ENCODE measurements around the gene CNTNAP2. TPM values are rescaled to one million over a fixed set of nuclear protein-coding genes. Genes with fewer than 3 reads are reported as not detected.

CNTNAP2 gene
- total and polyA plus RNA-seq, 4 donors: 0.14 to 2.3 (median 1.1) TPM

DNA sequence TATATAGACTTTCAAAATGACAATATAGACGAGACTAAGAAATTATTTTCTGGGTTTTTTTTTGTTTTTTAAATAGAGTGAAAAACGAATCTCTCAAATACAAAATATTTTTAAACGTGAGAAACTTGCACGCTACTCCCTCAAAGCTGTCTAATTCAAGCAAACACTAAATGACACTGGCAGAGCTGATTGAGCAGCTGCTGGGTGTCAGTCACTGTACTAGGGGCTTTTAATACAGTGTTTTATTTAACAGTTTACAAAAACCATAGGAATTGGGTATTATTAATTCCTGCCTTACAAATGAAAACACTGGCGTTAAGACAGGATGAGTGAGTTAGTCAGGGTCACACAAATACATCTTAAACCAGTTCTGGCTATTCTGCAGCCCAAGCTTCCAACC is 1264.3 kb downstream of the CNTNAP2 start:
- no peak for DNase-seq (ENCODE audit: low spot score)
- H3K4me3 ChIP-seq (ENCODE audit: low read depth in 1 of 3, low read length in 3 of 3): no peak overlapping the region
- H3K27ac ChIP-seq (ENCODE audit: low read depth in 1 of 2, low read length in 2 of 2): no peak overlapping the region
- no peaks in the 10 kb centered on the region for H3K9me3 ChIP-seq (ENCODE audit: control insufficient read depth in 4 of 4, low read length in 3 of 4)
- H3K9ac ChIP-seq (ENCODE audit: low read depth in 1 of 2, low read length in 2 of 2): no peak overlapping the region
- H3K36me3 ChIP-seq (ENCODE audit: control insufficient read depth in 4 of 4, insufficient read depth in 3 of 4, low read depth in 1 of 4, low read length in 3 of 4): no peaks in the 10 kb centered on the region
- no peaks in the 10 kb centered on the region for H3K4me1 ChIP-seq (ENCODE audit: control insufficient read depth in 4 of 4, insufficient read depth in 4 of 4, low read length in 3 of 4)
- TF ChIP-seq JUND (IDR thresholded peaks at IDR 0.05) (no peak), RAD21 (IDR thresholded peaks at IDR 0.05) (no peak), YY1 (IDR thresholded peaks at IDR 0.05) (no peak), GABPA (IDR thresholded peaks at IDR 0.05 in 1 of 2, conservative IDR thresholded peaks at IDR 0.05 in 1 of 2) (no peak), NR2F2 (IDR thresholded peaks at IDR 0.05) (no peak), FOXA1 (IDR thresholded peaks at IDR 0.05) (no peak), FOXA2 (IDR thresholded peaks at IDR 0.05) (no peak), RXRA (IDR thresholded peaks at IDR 0.05) (no peak), TAF1 (conservative IDR thresholded peaks at IDR 0.05) (no peak), HNF4A (conservative IDR thresholded peaks at IDR 0.05) (no peak), HNF4G (IDR thresholded peaks at IDR 0.05) (no peak), EGR1 (IDR thresholded peaks at IDR 0.05; ENCODE audit: low read depth in 2 of 2) (no peak)
- TF ChIP-seq, protein P1, sequence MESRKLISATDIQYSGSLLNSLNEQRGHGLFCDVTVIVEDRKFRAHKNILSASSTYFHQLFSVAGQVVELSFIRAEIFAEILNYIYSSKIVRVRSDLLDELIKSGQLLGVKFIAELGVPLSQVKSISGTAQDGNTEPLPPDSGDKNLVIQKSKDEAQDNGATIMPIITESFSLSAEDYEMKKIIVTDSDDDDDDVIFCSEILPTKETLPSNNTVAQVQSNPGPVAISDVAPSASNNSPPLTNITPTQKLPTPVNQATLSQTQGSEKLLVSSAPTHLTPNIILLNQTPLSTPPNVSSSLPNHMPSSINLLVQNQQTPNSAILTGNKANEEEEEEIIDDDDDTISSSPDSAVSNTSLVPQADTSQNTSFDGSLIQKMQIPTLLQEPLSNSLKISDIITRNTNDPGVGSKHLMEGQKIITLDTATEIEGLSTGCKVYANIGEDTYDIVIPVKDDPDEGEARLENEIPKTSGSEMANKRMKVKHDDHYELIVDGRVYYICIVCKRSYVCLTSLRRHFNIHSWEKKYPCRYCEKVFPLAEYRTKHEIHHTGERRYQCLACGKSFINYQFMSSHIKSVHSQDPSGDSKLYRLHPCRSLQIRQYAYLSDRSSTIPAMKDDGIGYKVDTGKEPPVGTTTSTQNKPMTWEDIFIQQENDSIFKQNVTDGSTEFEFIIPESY (IDR thresholded peaks at IDR 0.05): no peak
- TF ChIP-seq, protein P2, sequence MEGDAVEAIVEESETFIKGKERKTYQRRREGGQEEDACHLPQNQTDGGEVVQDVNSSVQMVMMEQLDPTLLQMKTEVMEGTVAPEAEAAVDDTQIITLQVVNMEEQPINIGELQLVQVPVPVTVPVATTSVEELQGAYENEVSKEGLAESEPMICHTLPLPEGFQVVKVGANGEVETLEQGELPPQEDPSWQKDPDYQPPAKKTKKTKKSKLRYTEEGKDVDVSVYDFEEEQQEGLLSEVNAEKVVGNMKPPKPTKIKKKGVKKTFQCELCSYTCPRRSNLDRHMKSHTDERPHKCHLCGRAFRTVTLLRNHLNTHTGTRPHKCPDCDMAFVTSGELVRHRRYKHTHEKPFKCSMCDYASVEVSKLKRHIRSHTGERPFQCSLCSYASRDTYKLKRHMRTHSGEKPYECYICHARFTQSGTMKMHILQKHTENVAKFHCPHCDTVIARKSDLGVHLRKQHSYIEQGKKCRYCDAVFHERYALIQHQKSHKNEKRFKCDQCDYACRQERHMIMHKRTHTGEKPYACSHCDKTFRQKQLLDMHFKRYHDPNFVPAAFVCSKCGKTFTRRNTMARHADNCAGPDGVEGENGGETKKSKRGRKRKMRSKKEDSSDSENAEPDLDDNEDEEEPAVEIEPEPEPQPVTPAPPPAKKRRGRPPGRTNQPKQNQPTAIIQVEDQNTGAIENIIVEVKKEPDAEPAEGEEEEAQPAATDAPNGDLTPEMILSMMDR (IDR thresholded peaks at IDR 0.05; ENCODE audit: low read depth, low read length, missing input control): no peak
- TF ChIP-seq, protein P3, sequence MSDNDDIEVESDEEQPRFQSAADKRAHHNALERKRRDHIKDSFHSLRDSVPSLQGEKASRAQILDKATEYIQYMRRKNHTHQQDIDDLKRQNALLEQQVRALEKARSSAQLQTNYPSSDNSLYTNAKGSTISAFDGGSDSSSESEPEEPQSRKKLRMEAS (IDR thresholded peaks at IDR 0.05): no peak
- TF ChIP-seq, protein P4, sequence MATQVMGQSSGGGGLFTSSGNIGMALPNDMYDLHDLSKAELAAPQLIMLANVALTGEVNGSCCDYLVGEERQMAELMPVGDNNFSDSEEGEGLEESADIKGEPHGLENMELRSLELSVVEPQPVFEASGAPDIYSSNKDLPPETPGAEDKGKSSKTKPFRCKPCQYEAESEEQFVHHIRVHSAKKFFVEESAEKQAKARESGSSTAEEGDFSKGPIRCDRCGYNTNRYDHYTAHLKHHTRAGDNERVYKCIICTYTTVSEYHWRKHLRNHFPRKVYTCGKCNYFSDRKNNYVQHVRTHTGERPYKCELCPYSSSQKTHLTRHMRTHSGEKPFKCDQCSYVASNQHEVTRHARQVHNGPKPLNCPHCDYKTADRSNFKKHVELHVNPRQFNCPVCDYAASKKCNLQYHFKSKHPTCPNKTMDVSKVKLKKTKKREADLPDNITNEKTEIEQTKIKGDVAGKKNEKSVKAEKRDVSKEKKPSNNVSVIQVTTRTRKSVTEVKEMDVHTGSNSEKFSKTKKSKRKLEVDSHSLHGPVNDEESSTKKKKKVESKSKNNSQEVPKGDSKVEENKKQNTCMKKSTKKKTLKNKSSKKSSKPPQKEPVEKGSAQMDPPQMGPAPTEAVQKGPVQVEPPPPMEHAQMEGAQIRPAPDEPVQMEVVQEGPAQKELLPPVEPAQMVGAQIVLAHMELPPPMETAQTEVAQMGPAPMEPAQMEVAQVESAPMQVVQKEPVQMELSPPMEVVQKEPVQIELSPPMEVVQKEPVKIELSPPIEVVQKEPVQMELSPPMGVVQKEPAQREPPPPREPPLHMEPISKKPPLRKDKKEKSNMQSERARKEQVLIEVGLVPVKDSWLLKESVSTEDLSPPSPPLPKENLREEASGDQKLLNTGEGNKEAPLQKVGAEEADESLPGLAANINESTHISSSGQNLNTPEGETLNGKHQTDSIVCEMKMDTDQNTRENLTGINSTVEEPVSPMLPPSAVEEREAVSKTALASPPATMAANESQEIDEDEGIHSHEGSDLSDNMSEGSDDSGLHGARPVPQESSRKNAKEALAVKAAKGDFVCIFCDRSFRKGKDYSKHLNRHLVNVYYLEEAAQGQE (IDR thresholded peaks at IDR 0.05): no peak
- no peaks in the 10 kb centered on the region for H3K27me3 ChIP-seq (ENCODE audit: control insufficient read depth in 4 of 4, insufficient read depth in 4 of 4, low read length in 3 of 4)
- 66% methylated on average over 5 of the region's 5 CpGs for WGBS

DNA sequence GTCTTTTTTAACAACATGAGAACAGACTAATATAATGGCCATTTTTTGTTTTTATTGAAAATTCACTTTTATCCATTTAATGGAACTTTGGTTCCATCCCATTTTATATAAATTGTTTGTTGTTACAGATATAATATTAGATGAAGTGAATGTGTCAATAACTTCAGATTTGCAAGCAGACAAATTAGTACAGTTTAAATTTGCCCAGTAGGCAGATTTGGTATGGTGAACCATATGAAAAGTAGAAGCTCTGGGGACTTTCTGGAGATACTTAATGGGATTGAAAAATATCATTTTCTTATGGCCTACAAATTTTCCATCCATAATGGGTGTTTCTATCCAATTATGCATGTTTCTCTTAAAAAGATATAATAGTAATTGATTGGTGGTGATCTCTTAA is 1277.7 kb downstream of the CNTNAP2 start:
- no peak overlapping the region for H3K27ac ChIP-seq (ENCODE audit: low read depth in 1 of 2, low read length in 2 of 2)
- TF ChIP-seq RXRA (IDR thresholded peaks at IDR 0.05): no peak
- no peak for TF ChIP-seq FOXA1 (IDR thresholded peaks at IDR 0.05)
- TF ChIP-seq, protein P3 (IDR thresholded peaks at IDR 0.05): no peak
- TF ChIP-seq, protein P1 (IDR thresholded peaks at IDR 0.05): no peak
- TF ChIP-seq HNF4A (conservative IDR thresholded peaks at IDR 0.05): no peak
- TF ChIP-seq RAD21 (IDR thresholded peaks at IDR 0.05): no peak
- no peak for TF ChIP-seq HNF4G (IDR thresholded peaks at IDR 0.05)

More for the DNA sequence above, 1277.7 kb downstream of the CNTNAP2 start:
- Histone ChIP-seq H3K4me3 (ENCODE audit: low read depth in 1 of 3, low read length in 3 of 3) (no peak overlapping the region), H3K27me3 (ENCODE audit: control insufficient read depth in 4 of 4, insufficient read depth in 4 of 4, low read length in 3 of 4) (no peaks in the 10 kb centered on the region), H3K9me3 (ENCODE audit: control insufficient read depth in 4 of 4, low read length in 3 of 4) (peaks cover 0 to 4% (median 0%) of the 10 kb centered on the region in 4 donors), H3K36me3 (ENCODE audit: control insufficient read depth in 4 of 4, insufficient read depth in 3 of 4, low read depth in 1 of 4, low read length in 3 of 4) (no peaks in the 10 kb centered on the region), H3K9ac (ENCODE audit: low read depth in 1 of 2, low read length in 2 of 2) (no peak overlapping the region), H3K4me1 (ENCODE audit: control insufficient read depth in 4 of 4, insufficient read depth in 4 of 4, low read length in 3 of 4) (no peaks in the 10 kb centered on the region)
- DNase-seq (ENCODE audit: low spot score): no peak
